Esophagus squamous epithelium (tissue), 4 donors: ENCODE results near the gene STEAP1B.

Experiments
- CTCF ChIP-seq, 6 experiments: fragments of 450-650 bp in 4 of 6; fragments of 200-600 bp in 2 of 6; sonication (generic) in 2 of 6; IDR thresholded peaks; one replicate each; pipeline ENCODE4 v1.5.1; 2016 to 2019; ENCODE audit warnings: antibody characterized with exemption in 6 of 6, mild to moderate bottlenecking in 4 of 6, moderate library complexity in 4 of 6
- POLR2A ChIP-seq, 4 donors: fragments of 450-650 bp; IDR thresholded peaks; one replicate each; pipeline ENCODE4 v1.6.1; 2017; ENCODE audit warnings: antibody characterized with exemption in 4 of 4, mild to moderate bottlenecking in 4 of 4, moderate library complexity in 3 of 4

GRCh38 chr7:22541789-22542188, 41.8 kb upstream of the STEAP1B start:
- TF ChIP-seq CTCF (IDR thresholded peaks at IDR 0.05), result no peak
- TF ChIP-seq POLR2A (IDR thresholded peaks at IDR 0.05), result no peak
